H9 (cell line): ENCODE data around the gene ENO4. TPM values are rescaled to one million over a fixed set of nuclear protein-coding genes. Genes with fewer than 3 reads are reported as not detected.

Experiments used
- DNase-seq: peaks from one replicate; pipeline ENCODE4 v3.0.0-alpha.2; 2017
- H2AFZ ChIP-seq: one replicate; pipeline ENCODE4 v1.6.1; 2013; ENCODE audit warnings: mild to moderate bottlenecking, low read length, control low read depth, moderate library complexity
- H2AK5ac ChIP-seq: 2 replicates; pipeline ENCODE4 v1.6.1; 2013; ENCODE audit warnings: low read length, control low read depth, mixed read lengths; ENCODE audit not compliant: insufficient read length
- H2BK120ac ChIP-seq: one replicate; pipeline ENCODE4 v1.6.1; 2013; ENCODE audit warnings: low read depth, mild to moderate bottlenecking, low read length, control low read depth, inconsistent platforms; ENCODE audit not compliant: poor library complexity, severe bottlenecking
- H2BK12ac ChIP-seq: 2 replicates; pipeline ENCODE4 v1.6.1; 2013; ENCODE audit warnings: low read length, control low read depth, mixed read lengths, low read depth; ENCODE audit not compliant: insufficient read length
- H2BK15ac ChIP-seq: 2 replicates; pipeline ENCODE4 v1.6.1; 2013; ENCODE audit warnings: low read depth, low read length, control low read depth
- H2BK20ac ChIP-seq: one replicate; pipeline ENCODE4 v1.6.1; 2013; ENCODE audit warnings: low read depth, mild to moderate bottlenecking, low read length, control low read depth, inconsistent platforms; ENCODE audit not compliant: poor library complexity, severe bottlenecking
- H2BK5ac ChIP-seq: 2 replicates; pipeline ENCODE4 v1.6.1; 2013; ENCODE audit warnings: low read length, control low read depth, mixed read lengths; ENCODE audit not compliant: insufficient read length
- H3K14ac ChIP-seq: 2 replicates; pipeline ENCODE4 v1.6.1; 2013; ENCODE audit warnings: low read length, control low read depth; ENCODE audit not compliant: insufficient read depth
- H3K18ac ChIP-seq: 2 replicates; pipeline ENCODE4 v1.6.1; 2013; ENCODE audit warnings: low read depth, mild to moderate bottlenecking, mixed read lengths, low read length, control low read depth; ENCODE audit not compliant: insufficient read length
- H3K23ac ChIP-seq: 2 replicates; pipeline ENCODE4 v1.6.1; 2013; ENCODE audit warnings: low read length, control low read depth, mixed read lengths, low read depth; ENCODE audit not compliant: insufficient read length
- H3K23me2 ChIP-seq: 2 replicates; pipeline ENCODE4 v1.6.1; 2013; ENCODE audit warnings: low read depth, mild to moderate bottlenecking, mixed read lengths, low read length, control low read depth; ENCODE audit not compliant: insufficient read length, poor library complexity, severe bottlenecking
- H3K27ac ChIP-seq: 2 replicates; pipeline ENCODE4 v1.5.1; 2013; ENCODE audit warnings: low read length, control low read depth, mixed read lengths, low read depth; ENCODE audit not compliant: insufficient read length
- H3K27me3 ChIP-seq: 2 replicates; pipeline ENCODE4 v1.6.1; 2013; ENCODE audit warnings: low read length, control low read depth, inconsistent platforms; ENCODE audit not compliant: insufficient read depth
- H3K4ac ChIP-seq: 2 replicates; pipeline ENCODE4 v1.6.1; 2013; ENCODE audit warnings: low read depth, mild to moderate bottlenecking, control low read depth, inconsistent platforms, low read length, moderate library complexity
- H3K4me1 ChIP-seq: 2 replicates; pipeline ENCODE4 v1.6.1; 2013; ENCODE audit warnings: low read length, control low read depth, inconsistent platforms; ENCODE audit not compliant: insufficient read depth
- H3K4me2 ChIP-seq: 2 replicates; pipeline ENCODE4 v1.6.1; 2013; ENCODE audit warnings: low read length, control low read depth, mixed read lengths; ENCODE audit not compliant: insufficient read length, insufficient read depth
- H3K56ac ChIP-seq: 2 replicates; pipeline ENCODE4 v1.6.1; 2013; ENCODE audit warnings: low read depth, mild to moderate bottlenecking, mixed read lengths, low read length, control low read depth; ENCODE audit not compliant: insufficient read length
- H3K79me1 ChIP-seq: 2 replicates; pipeline ENCODE4 v1.6.1; 2013; ENCODE audit warnings: low read depth, mild to moderate bottlenecking, moderate library complexity, low read length, control low read depth, inconsistent platforms; ENCODE audit not compliant: insufficient read depth, poor library complexity, severe bottlenecking
- H3K79me2 ChIP-seq: 2 replicates; pipeline ENCODE4 v1.6.1; 2013; ENCODE audit warnings: low read length, control low read depth, inconsistent platforms; ENCODE audit not compliant: insufficient read depth
- H3K9ac ChIP-seq: 2 replicates; pipeline ENCODE4 v1.6.1; 2013; ENCODE audit warnings: low read length, control low read depth, mixed read lengths; ENCODE audit not compliant: insufficient read length; ENCODE audit errors: extremely low read depth
- H3K9me3 ChIP-seq: one replicate; pipeline ENCODE4 v1.6.1; 2013; ENCODE audit warnings: low read depth, low read length, inconsistent platforms; ENCODE audit not compliant: control insufficient read depth
- H3T11ph ChIP-seq: one replicate; pipeline ENCODE4 v1.6.1; 2013; ENCODE audit warnings: mild to moderate bottlenecking, low read length, control low read depth, inconsistent platforms
- H4K20me1 ChIP-seq: one replicate; pipeline ENCODE4 v1.6.1; 2013; ENCODE audit not compliant: control insufficient read depth, insufficient read length, insufficient read depth
- H4K5ac ChIP-seq: 2 replicates; pipeline ENCODE4 v1.6.1; 2013; ENCODE audit warnings: low read depth, mild to moderate bottlenecking, mixed read lengths, low read length, control low read depth; ENCODE audit not compliant: insufficient read length
- H4K8ac ChIP-seq: replicated peaks from 2 replicates; pipeline ENCODE4 v1.6.1; 2013; ENCODE audit warnings: low read length, control low read depth, mixed read lengths, low read depth; ENCODE audit not compliant: insufficient read length
- H4K91ac ChIP-seq: 2 replicates; pipeline ENCODE4 v1.6.1; 2013; ENCODE audit warnings: low read depth, mild to moderate bottlenecking, moderate library complexity, mixed read lengths, low read length, control low read depth; ENCODE audit not compliant: insufficient read length
- H3K27ac Mint-ChIP-seq, 3 experiments: 2 replicates in 2 of 3; 3 replicates in 1 of 3; pipeline ENCODE4 v1.8.0; 2020 to 2021; ENCODE audit warnings: mixed read lengths in 3 of 3, mild to moderate bottlenecking in 1 of 3, moderate library complexity in 1 of 3
- H3K27me3 Mint-ChIP-seq: 2 replicates; pipeline ENCODE4 v1.8.0; 2021; ENCODE audit warnings: low read depth, mild to moderate bottlenecking, moderate library complexity, mixed read lengths
- H3K36me3 Mint-ChIP-seq, 3 experiments: 2 replicates in 2 of 3; 3 replicates in 1 of 3; pipeline ENCODE4 v1.8.0; 2020 to 2021; ENCODE audit warnings: low read depth in 3 of 3, mixed read lengths in 3 of 3; ENCODE audit not compliant: insufficient read depth in 1 of 3
- H3K4me1 Mint-ChIP-seq, 2 experiments: 2 replicates each; pipeline ENCODE4 v1.8.0; 2020; ENCODE audit warnings: mixed read lengths in 2 of 2
- H3K4me3 Mint-ChIP-seq, 2 experiments: 2 replicates in 1 of 2; 3 replicates in 1 of 2; pipeline ENCODE4 v1.8.0; 2020 to 2021; ENCODE audit warnings: mild to moderate bottlenecking in 2 of 2, mixed read lengths in 2 of 2, moderate library complexity in 1 of 2
- H3K9me3 Mint-ChIP-seq, 2 experiments: 2 replicates in 1 of 2; 3 replicates in 1 of 2; pipeline ENCODE4 v1.8.0; 2020; ENCODE audit warnings: mild to moderate bottlenecking in 2 of 2, mixed read lengths in 2 of 2, moderate library complexity in 1 of 2
- WGBS: extraction: QIAGEN DNeasy Blood & Tissue Kit; methylation state at CpG from one replicate; pipeline ENCODE4 v1.1.7; 2013; ENCODE audit warnings: missing lambda C conversion rate, low lambda C conversion rate, mixed read lengths; ENCODE audit not compliant: insufficient read length; ENCODE audit errors: extremely low coverage; 5-methylcytosine and 5-hydroxymethylcytosine counted together
- total RNA-seq: library from RNA; stranded (reverse); gene quantifications from 2 replicates; pipeline ENCODE4 v1.2.1, GENCODE V29; 2021
- TF ChIP-seq, protein P1 (sequence below): fragments of 200-600 bp; sonication (generic); conservative IDR thresholded peaks from 3 replicates; pipeline ENCODE4 v1.8.0; 2021; ENCODE audit warnings: antibody characterized with exemption, mild to moderate bottlenecking

Gene ENO4
- total RNA-seq, 1 experiment from 2014 or later = 0.26 TPM

DNA sequence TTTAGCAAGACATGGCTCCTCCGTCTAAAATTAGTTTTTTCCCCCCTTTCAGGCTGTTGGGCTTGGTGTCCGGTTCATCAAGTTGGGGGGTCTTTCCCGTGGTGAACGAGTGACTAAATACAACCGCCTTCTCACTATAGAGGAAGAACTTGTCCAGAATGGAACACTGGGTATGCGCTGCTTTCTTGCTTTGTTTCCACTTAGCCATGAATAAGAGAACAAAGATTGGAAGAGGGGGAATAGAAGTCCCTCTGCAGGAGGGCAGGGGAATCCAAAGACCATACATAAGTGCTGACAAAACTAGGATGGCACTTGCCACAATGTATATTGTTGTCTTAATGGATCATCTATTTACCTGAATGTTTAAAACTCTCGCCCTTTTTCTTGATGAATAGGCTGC lies 30.5 kb downstream of the ENO4 start:
- TF ChIP-seq, protein P1, sequence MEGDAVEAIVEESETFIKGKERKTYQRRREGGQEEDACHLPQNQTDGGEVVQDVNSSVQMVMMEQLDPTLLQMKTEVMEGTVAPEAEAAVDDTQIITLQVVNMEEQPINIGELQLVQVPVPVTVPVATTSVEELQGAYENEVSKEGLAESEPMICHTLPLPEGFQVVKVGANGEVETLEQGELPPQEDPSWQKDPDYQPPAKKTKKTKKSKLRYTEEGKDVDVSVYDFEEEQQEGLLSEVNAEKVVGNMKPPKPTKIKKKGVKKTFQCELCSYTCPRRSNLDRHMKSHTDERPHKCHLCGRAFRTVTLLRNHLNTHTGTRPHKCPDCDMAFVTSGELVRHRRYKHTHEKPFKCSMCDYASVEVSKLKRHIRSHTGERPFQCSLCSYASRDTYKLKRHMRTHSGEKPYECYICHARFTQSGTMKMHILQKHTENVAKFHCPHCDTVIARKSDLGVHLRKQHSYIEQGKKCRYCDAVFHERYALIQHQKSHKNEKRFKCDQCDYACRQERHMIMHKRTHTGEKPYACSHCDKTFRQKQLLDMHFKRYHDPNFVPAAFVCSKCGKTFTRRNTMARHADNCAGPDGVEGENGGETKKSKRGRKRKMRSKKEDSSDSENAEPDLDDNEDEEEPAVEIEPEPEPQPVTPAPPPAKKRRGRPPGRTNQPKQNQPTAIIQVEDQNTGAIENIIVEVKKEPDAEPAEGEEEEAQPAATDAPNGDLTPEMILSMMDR = 0 out of 3 replicates have a peak, but pooled peaks have one; percentile 9
- no peak overlapping the region for H3T11ph ChIP-seq
- H4K91ac ChIP-seq = no peak overlapping the region
- no peak overlapping the region for H3K4me2 ChIP-seq
- no peak overlapping the region for H3K4ac ChIP-seq
- no peaks in the 10 kb centered on the region for H3K79me2 ChIP-seq
- no peak overlapping the region for H4K5ac ChIP-seq
- H4K8ac ChIP-seq = no peak overlapping the region
- H3K9me3 ChIP-seq = no peaks in the 10 kb centered on the region
- Mint-ChIP-seq H3K9me3 (no peaks in the 10 kb centered on the region), H3K4me3 (peak overlapping the region in 1 of 2 experiments; percentile 1; a peak in 1 of 5 replicates), H3K27me3 (no peaks in the 10 kb centered on the region), H3K4me1 (peaks cover 23 to 28% of the 10 kb centered on the region in 2 experiments), H3K36me3 (no peaks in the 10 kb centered on the region; a peak in 1 of 7 replicates), H3K27ac (peak overlapping the region in 2 of 3 experiments; percentile 38 to 51; a peak in 3 of 7 replicates)
- no peak overlapping the region for H3K27ac ChIP-seq
- no peak overlapping the region for H2BK120ac ChIP-seq
- H3K56ac ChIP-seq = no peak overlapping the region
- H3K23ac ChIP-seq = no peak overlapping the region
- no peak overlapping the region for H2AFZ ChIP-seq
- H2BK5ac ChIP-seq = no peak overlapping the region
- H2AK5ac ChIP-seq = no peak overlapping the region
- no peaks in the 10 kb centered on the region for H3K23me2 ChIP-seq
- no peak for DNase-seq
- no CpG with 5 or more reads among the region's 7 CpGs for WGBS
- H3K27me3 ChIP-seq = no peaks in the 10 kb centered on the region
- H2BK20ac ChIP-seq = no peak overlapping the region
- no peak overlapping the region for H3K14ac ChIP-seq
- no peaks in the 10 kb centered on the region for H3K79me1 ChIP-seq
- no peaks in the 10 kb centered on the region; the same call in 1 of the 2 replicates for H3K4me1 ChIP-seq
- no peak overlapping the region for H3K18ac ChIP-seq
- H2BK15ac ChIP-seq = no peak overlapping the region
- no peaks in the 10 kb centered on the region for H4K20me1 ChIP-seq
- H3K9ac ChIP-seq = no peak overlapping the region
- H2BK12ac ChIP-seq = no peak overlapping the region
